Measurements from ENCODE around the gene NTRK2.

- no peak for TF ChIP-seq POLR2AphosphoS5 (IDR thresholded peaks at IDR 0.05)
- no peak for TF ChIP-seq CTCF (IDR thresholded peaks at IDR 0.05)
- TF ChIP-seq POLR2A (IDR thresholded peaks at IDR 0.05), result no peak
Observed at GRCh38 chr9:84871983-84872382, 202.5 kb downstream of the NTRK2 start.

Measured in gastroesophageal sphincter (tissue), 3 donors.